CD8-positive, alpha-beta memory T cell (primary cell): ENCODE data around the gene ZFR. TPM values are rescaled to one million over a fixed set of nuclear protein-coding genes. Genes with fewer than 3 reads are reported as not detected.
"Not testable (repeated sequence)": the region's sequence is repeated elsewhere in the genome, so short reads cannot be mapped to it uniquely, and the experiment has no call there.

ENCODE experiments used
- CTCF ChIA-PET: fragments of 350-600 bp; sonication (Branson Sonifier 250); formaldehyde crosslinking; loops from one replicate; lab custom pipeline; 2021; ENCODE audit warnings: antibody characterized with exemption; lab: Charles Lee
- POLR2A ChIA-PET: fragments of 350-600 bp; sonication (Branson Sonifier 250); formaldehyde crosslinking; loops from one replicate; lab custom pipeline; 2021; ENCODE audit warnings: antibody characterized with exemption; lab: Charles Lee
- DNase-seq, 5 donors: peaks; one replicate each; pipeline versions ENCODE4 v3.0.0 to v3.0.0-alpha.2; 2020 to 2022; ENCODE audit warnings: mixed read lengths in 1 of 5
- H3K27ac ChIP-seq: one replicate; pipeline ENCODE4 v1.7.0; 2013; ENCODE audit warnings: low read depth, mild to moderate bottlenecking, low read length, moderate library complexity
- H3K27me3 ChIP-seq: 2 replicates; pipeline ENCODE4 v1.7.0; 2013; ENCODE audit warnings: low read length, mild to moderate bottlenecking; ENCODE audit not compliant: insufficient read depth, poor library complexity, severe bottlenecking
- H3K36me3 ChIP-seq: 2 replicates; pipeline ENCODE4 v1.7.0; 2013; ENCODE audit warnings: mild to moderate bottlenecking, low read length, moderate library complexity; ENCODE audit not compliant: insufficient read depth
- H3K4me1 ChIP-seq: 2 replicates; pipeline ENCODE4 v1.7.0; 2013; ENCODE audit warnings: mild to moderate bottlenecking, low read length, moderate library complexity; ENCODE audit not compliant: insufficient read depth
- H3K4me3 ChIP-seq: 2 replicates; pipeline ENCODE4 v1.7.0; 2013; ENCODE audit warnings: mild to moderate bottlenecking, low read length
- H3K9me3 ChIP-seq: 2 replicates; pipeline ENCODE4 v1.7.0; 2013; ENCODE audit warnings: mild to moderate bottlenecking, low read length
- H3K27ac Mint-ChIP-seq, 8 donors: one replicate each; pipeline ENCODE4 v1.8.0; 2020 to 2021; ENCODE audit warnings: mixed read lengths in 8 of 8, mild to moderate bottlenecking in 6 of 8, inconsistent platforms in 3 of 8, moderate library complexity in 3 of 8
- H3K27me3 Mint-ChIP-seq, 2 donors: one replicate each; pipeline ENCODE4 v1.8.0; 2020 to 2021; ENCODE audit warnings: mixed read lengths in 2 of 2, mild to moderate bottlenecking in 1 of 2, moderate library complexity in 1 of 2
- H3K36me3 Mint-ChIP-seq, 3 donors: one replicate each; pipeline ENCODE4 v1.8.0; 2020 to 2021; ENCODE audit warnings: mixed read lengths in 3 of 3, inconsistent platforms in 1 of 3, mild to moderate bottlenecking in 1 of 3
- H3K4me1 Mint-ChIP-seq, 3 donors: one replicate each; pipeline ENCODE4 v1.8.0; 2020 to 2021; ENCODE audit warnings: mixed read lengths in 3 of 3, inconsistent platforms in 1 of 3, mild to moderate bottlenecking in 1 of 3
- H3K4me3 Mint-ChIP-seq, 7 donors: one replicate each; pipeline ENCODE4 v1.8.0; 2020 to 2021; ENCODE audit warnings: mixed read lengths in 7 of 7, mild to moderate bottlenecking in 6 of 7, moderate library complexity in 4 of 7, inconsistent platforms in 2 of 7
- H3K9me3 Mint-ChIP-seq, 5 donors: one replicate each; pipeline ENCODE4 v1.8.0; 2020 to 2022; ENCODE audit warnings: mixed read lengths in 5 of 5, mild to moderate bottlenecking in 3 of 5, moderate library complexity in 2 of 5, inconsistent platforms in 1 of 5
- polyA plus RNA-seq: library from polyadenylated mRNA; unstranded; fragments of 300-500 nt; fragmentation: Illumina TruSeq; gene quantifications from one replicate; pipeline ENCODE4 v1.2.3, GENCODE V29; 2021
- total RNA-seq, 2 experiments: library from RNA; stranded (reverse); gene quantifications; one replicate each; pipeline ENCODE4 v1.2.3, GENCODE V29; 2021

The ZFR gene
- total and polyA plus RNA-seq, 3 experiments from 2014 or later = 83.4 to 88.3 (median 87.5) TPM

- POLR2A ChIA-PET = no interaction called here
- H3K4me1 ChIP-seq = no peaks in the 10 kb centered on the region
- peaks cover 3 to 94% (median 25%) of the 10 kb centered on the region in 3 donors for H3K36me3 Mint-ChIP-seq
- DNase-seq = no peak
- peaks cover 38% of the 10 kb centered on the region for H3K36me3 ChIP-seq
- H3K27me3 Mint-ChIP-seq = no peaks in the 10 kb centered on the region
- H3K4me1 Mint-ChIP-seq = peaks cover 1 to 4% (median 3%) of the 10 kb centered on the region in 3 donors
- CTCF ChIA-PET = no interaction called here
- peak overlapping the region in 2 of 8 donors; percentile 2 to 55 for H3K27ac Mint-ChIP-seq
- no peaks in the 10 kb centered on the region for H3K9me3 Mint-ChIP-seq
- no peak overlapping the region for H3K4me3 Mint-ChIP-seq
- no peak overlapping the region for H3K27ac ChIP-seq
- no peak overlapping the region for H3K4me3 ChIP-seq
- no peaks in the 10 kb centered on the region for H3K27me3 ChIP-seq
- no peaks in the 10 kb centered on the region for H3K9me3 ChIP-seq
These were observed 44.1 kb downstream of the ZFR start for GRCh38 chr5:32400401-32400800.

GRCh38 chr5:32398754-32399153, 45.8 kb downstream of the ZFR start:
- peaks cover 3 to 92% (median 25%) of the 10 kb centered on the region in 3 donors for H3K36me3 Mint-ChIP-seq
- CTCF ChIA-PET = interaction anchor here (2.3 kb wide), 1 partner anchor 10 kb away, joined by 7 read pairs; no protein-coding TSS in a partner anchor
- POLR2A ChIA-PET = interaction anchor here (0.6 kb wide), 1 partner anchor 91 kb away, joined by 3 read pairs; no protein-coding TSS in a partner anchor

GRCh38 chr5:32394981-32395380, 49.6 kb downstream of the ZFR start:
- no peak for DNase-seq
- H3K27me3 ChIP-seq = no peaks in the 10 kb centered on the region
- CTCF ChIA-PET = no interaction called here
- Mint-ChIP-seq H3K9me3 (no peaks in the 10 kb centered on the region), H3K27ac (no peak overlapping the region), H3K36me3 (peaks cover 8 to 86% (median 18%) of the 10 kb centered on the region in 3 donors), H3K27me3 (no peaks in the 10 kb centered on the region), H3K4me3 (no peak overlapping the region), H3K4me1 (no peaks in the 10 kb centered on the region)
- no peaks in the 10 kb centered on the region for H3K9me3 ChIP-seq
- no peak overlapping the region for H3K4me3 ChIP-seq
- POLR2A ChIA-PET = no interaction called here
- H3K27ac ChIP-seq = no peak overlapping the region
- H3K36me3 ChIP-seq = peaks cover 33% of the 10 kb centered on the region
- H3K4me1 ChIP-seq = no peaks in the 10 kb centered on the region

More at GRCh38 chr5:32398754-32399153, 45.8 kb downstream of the ZFR start:
- peaks cover 39% of the 10 kb centered on the region for H3K36me3 ChIP-seq
- not testable (repeated sequence) for H3K27ac ChIP-seq, H3K4me3 ChIP-seq, H3K4me3 Mint-ChIP-seq, H3K27me3 Mint-ChIP-seq, H3K4me1 ChIP-seq, H3K9me3 Mint-ChIP-seq, DNase-seq, H3K4me1 Mint-ChIP-seq, H3K9me3 ChIP-seq, H3K27me3 ChIP-seq
- peak overlapping the region in 1 of 8 donors; percentile 36 for H3K27ac Mint-ChIP-seq

- peaks cover 36% of the 10 kb centered on the region for H3K36me3 ChIP-seq
- no peak overlapping the region for H3K4me3 ChIP-seq
- Mint-ChIP-seq H3K4me1 (peaks cover 0 to 3% (median 2%) of the 10 kb centered on the region in 3 donors), H3K4me3 (no peak overlapping the region), H3K27ac (peak overlapping the region in 1 of 8 donors; percentile 21), H3K36me3 (peaks cover 6 to 89% (median 17%) of the 10 kb centered on the region in 3 donors), H3K9me3 (no peaks in the 10 kb centered on the region), H3K27me3 (no peaks in the 10 kb centered on the region)
- no peak overlapping the region for H3K27ac ChIP-seq
- H3K9me3 ChIP-seq = no peaks in the 10 kb centered on the region
- H3K27me3 ChIP-seq = no peaks in the 10 kb centered on the region
- ChIA-PET POLR2A (no interaction called here), CTCF (no interaction called here)
- no peaks in the 10 kb centered on the region for H3K4me1 ChIP-seq
- no peak for DNase-seq
These were observed 52.5 kb downstream of the ZFR start for GRCh38 chr5:32392039-32392438.

DNA sequence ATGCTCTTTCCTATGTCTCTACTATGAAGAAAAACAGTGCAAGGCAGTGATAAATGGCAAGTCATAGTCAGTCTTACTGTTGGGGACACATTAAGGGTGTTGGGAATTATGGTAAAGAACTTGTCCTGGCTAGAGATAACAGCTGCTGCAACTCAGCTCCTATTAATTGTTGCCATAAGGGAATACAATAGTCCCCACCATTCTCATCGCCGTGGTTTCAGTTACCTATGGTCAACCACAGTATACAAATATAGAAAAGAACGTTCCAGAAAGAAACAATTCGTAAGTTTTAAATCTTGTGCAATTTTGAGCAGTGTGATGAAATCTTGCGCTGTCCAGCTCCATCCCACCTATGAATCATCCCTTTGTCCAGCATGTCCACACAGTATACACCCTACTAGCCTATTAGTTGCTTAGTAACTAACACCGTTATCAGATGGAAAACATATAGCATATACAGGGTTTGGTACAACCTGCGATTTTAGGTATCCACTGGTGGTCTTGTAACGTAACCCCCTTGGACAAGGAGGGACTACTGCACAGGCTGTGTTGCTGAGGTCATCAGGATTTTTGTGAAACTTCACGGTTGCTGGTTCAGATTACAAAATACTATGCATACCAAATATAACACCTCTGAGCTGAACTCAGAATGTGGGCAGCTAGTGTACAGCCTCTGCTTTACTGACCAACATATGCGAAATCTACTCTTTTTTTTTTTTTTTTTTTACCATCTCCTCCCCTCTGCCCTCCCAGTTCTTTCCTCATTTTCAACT, 53.5 kb downstream of the ZFR start:
- Histone ChIP-seq H3K36me3 (peaks cover 35% of the 10 kb centered on the region), H3K27ac (no peak overlapping the region), H3K4me3 (no peak overlapping the region), H3K9me3 (no peaks in the 10 kb centered on the region), H3K4me1 (no peaks in the 10 kb centered on the region), H3K27me3 (no peaks in the 10 kb centered on the region)
- CTCF ChIA-PET = no interaction called here
- peaks cover 0 to 3% (median 2%) of the 10 kb centered on the region in 3 donors for H3K4me1 Mint-ChIP-seq
- H3K27me3 Mint-ChIP-seq = no peaks in the 10 kb centered on the region
- peak overlapping the region in 1 of 8 donors; percentile 68 for H3K27ac Mint-ChIP-seq
- no peak overlapping the region for H3K4me3 Mint-ChIP-seq
- no peaks in the 10 kb centered on the region for H3K9me3 Mint-ChIP-seq
- DNase-seq = no peak
- POLR2A ChIA-PET = no interaction called here
- peaks cover 5 to 85% (median 14%) of the 10 kb centered on the region in 3 donors for H3K36me3 Mint-ChIP-seq

GRCh38 chr5:32388432-32389129, 56.0 kb downstream of the ZFR start:
- Histone ChIP-seq H3K4me1 (no peaks in the 10 kb centered on the region), H3K9me3 (no peaks in the 10 kb centered on the region), H3K27ac (no peak overlapping the region), H3K4me3 (no peak overlapping the region), H3K36me3 (peaks cover 37% of the 10 kb centered on the region), H3K27me3 (no peaks in the 10 kb centered on the region)
- peaks cover 6 to 84% (median 18%) of the 10 kb centered on the region in 3 donors for H3K36me3 Mint-ChIP-seq
- peak overlapping the region in 3 of 8 donors; percentile 22 to 47 (median 39) for H3K27ac Mint-ChIP-seq
- no peak overlapping the region for H3K4me3 Mint-ChIP-seq
- DNase-seq = no peak
- peaks cover 2 to 12% (median 3%) of the 10 kb centered on the region in 3 donors for H3K4me1 Mint-ChIP-seq
- ChIA-PET CTCF (interaction anchor here (1.6 kb wide), 1 partner anchor 202 kb away, joined by 4 read pairs; no protein-coding TSS in a partner anchor), POLR2A (interaction anchor here (0.6 kb wide), 1 partner anchor 205 kb away, joined by 3 read pairs; no protein-coding TSS in a partner anchor)
- H3K27me3 Mint-ChIP-seq = no peaks in the 10 kb centered on the region
- no peaks in the 10 kb centered on the region for H3K9me3 Mint-ChIP-seq

GRCh38 chr5:32387841-32388240, 56.7 kb downstream of the ZFR start:
- Histone ChIP-seq H3K36me3 (peaks cover 40% of the 10 kb centered on the region), H3K27ac (no peak overlapping the region), H3K9me3 (no peaks in the 10 kb centered on the region), H3K27me3 (no peaks in the 10 kb centered on the region), H3K4me3 (no peak overlapping the region), H3K4me1 (no peaks in the 10 kb centered on the region)
- ChIA-PET POLR2A (no interaction called here), CTCF (interaction anchor here (1.6 kb wide), 1 partner anchor 203 kb away, joined by 4 read pairs; no protein-coding TSS in a partner anchor)
- Mint-ChIP-seq H3K27ac (peak overlapping the region in 1 of 8 donors; percentile 17), H3K4me1 (peaks cover 2 to 12% (median 3%) of the 10 kb centered on the region in 3 donors), H3K9me3 (no peaks in the 10 kb centered on the region), H3K4me3 (no peak overlapping the region), H3K36me3 (peaks cover 7 to 88% (median 17%) of the 10 kb centered on the region in 3 donors), H3K27me3 (no peaks in the 10 kb centered on the region)
- DNase-seq = no peak
